ENCODE measurements around the gene DDX51.

The DDX51 gene

GRCh38 chr12:132089407-132089910, 54.7 kb downstream of the DDX51 start:
- DNase-seq (ENCODE audit: low read depth in 1 of 2, low spot score in 1 of 2) = no peak

All from activated T-helper 1 cell treated with anti-CD3 and anti-CD28 coated beads, Interleukin-2, amount 50 U/mL, for 16 hours (primary cell).